GM20000 (cell line): ENCODE data around the gene ANKRD6.

Source experiments
- DNase-seq: peaks from one replicate; pipeline ENCODE4 v3.0.0; 2012; ENCODE audit warnings: low spot score
- CTCF ChIP-seq: IDR thresholded peaks from 2 replicates; pipeline ENCODE4 v1.5.1; 2012; ENCODE audit warnings: mild to moderate bottlenecking, control low read depth; ENCODE audit errors: extremely low read depth, missing control alignments

ANKRD6 gene

GRCh38 chr6:89643406-89643805, 210.5 kb downstream of the ANKRD6 start:
- no peak for TF ChIP-seq CTCF
- no peak for DNase-seq

GRCh38 chr6:89644864-89645263, 211.9 kb downstream of the ANKRD6 start:
- DNase-seq, result no peak
- no peak for TF ChIP-seq CTCF

DNA sequence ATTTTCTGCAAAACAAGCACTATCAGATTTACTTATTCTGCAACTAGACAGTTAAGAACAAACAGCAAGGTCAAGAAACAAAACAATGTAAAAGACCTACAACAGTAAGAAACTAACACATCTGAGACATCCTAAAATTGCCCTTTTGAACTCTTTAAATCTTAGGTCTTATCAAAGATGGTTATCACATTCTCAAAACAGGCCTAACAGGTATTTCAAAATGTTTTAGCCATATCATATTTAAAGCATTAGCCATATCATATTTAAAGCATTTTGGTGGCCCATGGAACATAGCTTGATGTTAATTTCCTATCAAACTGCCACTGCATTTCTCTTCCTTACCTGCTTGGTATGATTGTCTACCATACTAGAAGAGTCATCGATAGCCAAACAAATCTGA, 216.7 kb downstream of the ANKRD6 start:
- no peak for DNase-seq
- TF ChIP-seq CTCF, result no peak

- no peak for TF ChIP-seq CTCF
- DNase-seq, result no peak
Observed at GRCh38 chr6:89650579-89650978, 217.6 kb downstream of the ANKRD6 start.

- TF ChIP-seq CTCF, result no peak
- no peak for DNase-seq
Observed at GRCh38 chr6:89655122-89655521, 222.2 kb downstream of the ANKRD6 start.

DNA sequence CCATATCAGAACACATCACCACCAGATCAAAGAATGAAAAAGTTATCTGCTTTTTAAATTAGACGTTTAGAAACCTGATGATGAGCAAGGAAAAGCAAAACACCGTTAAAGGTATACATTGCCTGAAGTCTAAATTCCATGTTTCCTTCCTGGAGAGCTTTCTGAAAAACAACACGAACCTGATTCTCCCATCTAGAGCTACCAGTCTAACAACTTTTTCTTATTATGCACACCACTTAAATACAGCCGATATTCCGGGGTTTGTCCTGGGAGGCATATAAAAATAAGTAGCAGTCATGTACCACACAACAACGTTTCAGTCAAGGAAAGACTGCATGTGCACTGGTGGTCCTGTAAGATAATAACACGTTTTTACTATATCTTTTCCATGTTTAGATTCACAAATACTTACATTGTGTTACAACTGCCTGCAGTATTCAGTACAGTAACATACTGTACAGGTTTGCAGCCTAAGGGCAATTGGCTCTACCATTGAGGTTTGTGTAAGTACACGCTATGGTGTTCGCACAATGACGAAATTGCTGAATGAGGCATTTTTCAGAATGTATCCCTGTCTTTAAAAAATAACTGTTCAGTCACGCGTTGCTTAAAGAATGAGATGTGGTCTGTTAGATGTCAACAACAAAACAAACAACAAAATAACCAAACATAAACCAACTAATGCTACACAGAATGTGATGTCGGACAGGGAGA, 224.7 kb downstream of the ANKRD6 start:
- no peak for DNase-seq
- no peak for TF ChIP-seq CTCF

GRCh38 chr6:89660981-89661380, 228.0 kb downstream of the ANKRD6 start:
- DNase-seq, result no peak
- no peak for TF ChIP-seq CTCF
